GM12878 (cell line): ENCODE measurements around the gene MGA. TPM values are rescaled to one million over a fixed set of nuclear protein-coding genes. Genes with fewer than 3 reads are reported as not detected.
A peak's percentile ranks its signal among the peaks of the same experiment; 100 is the strongest.

Experiments
- ATAC-seq: fragments of 200-7000 bp; cut with Tn5 transposase; 3 replicates; pipeline ENCODE4 v1.9.1; 2020; ENCODE audit warnings: mild to moderate bottlenecking, moderate library complexity
- BruUV-seq: library from RNA; stranded (reverse); fragments of 400-500 nt; replicated peaks from 2 replicates; lab custom pipeline; 2021; lab: Mats Ljungman, UMichigan
- CTCF ChIA-PET: fragments of 300-600 bp; sonication (Branson Sonifier 250); formaldehyde crosslinking; extraction: SDS; loops from one replicate; lab custom pipeline; 2021; ENCODE audit warnings: inconsistent platforms; lab: Yijun Ruan, JAX
- POLR2A ChIA-PET: fragments of 350-600 bp; formaldehyde crosslinking; extraction: SDS; loops from one replicate; lab custom pipeline; 2021; ENCODE audit warnings: inconsistent platforms; lab: Charles Lee
- RAD21 ChIA-PET: fragments of 300-600 bp; sonication (Branson Sonifier 250); formaldehyde crosslinking; loops from one replicate; lab custom pipeline; 2023; ENCODE audit warnings: antibody characterized with exemption; ENCODE audit not compliant: unreplicated experiment; lab: Charles Lee
- SMC1A ChIA-PET: fragments of 300-600 bp; sonication (Branson Sonifier 250); formaldehyde crosslinking; loops from one replicate; lab custom pipeline; 2023; ENCODE audit not compliant: unreplicated experiment, uncharacterized antibody; lab: Charles Lee
- DNase-seq: peaks from one replicate; pipeline ENCODE4 v3.0.0-alpha.2; 2011; ENCODE audit warnings: low read depth, low spot score
- FAIRE-seq: peaks from 3 replicates; lab custom pipeline; 2011; peaks lifted over from hg19 to GRCh38; lab: Jason Lieb, UNC
- H2AFZ ChIP-seq: 2 replicates; pipeline ENCODE4 v1.6.0; 2011; ENCODE audit warnings: low read depth, low read length, control low read depth; ENCODE audit not compliant: control insufficient read depth
- H3K27ac ChIP-seq: 2 replicates; pipeline ENCODE4 v1.5.1; 2011; ENCODE audit warnings: control low read depth; ENCODE audit not compliant: control insufficient read depth, insufficient read depth
- H3K27me3 ChIP-seq, 2 experiments: replicated peaks in 1 of 2; 2 replicates each; pipeline versions ENCODE4 v1.6.0 to v1.6.1; 2011; ENCODE audit warnings: low read length in 1 of 2; ENCODE audit not compliant: control insufficient read depth in 2 of 2, insufficient read depth in 2 of 2
- H3K36me3 ChIP-seq, 2 experiments: 2 replicates each; pipeline ENCODE4 v1.5.1; 2011; ENCODE audit warnings: low read length in 1 of 2; ENCODE audit not compliant: control insufficient read depth in 2 of 2, insufficient read depth in 2 of 2
- H3K4me1 ChIP-seq: 2 replicates; pipeline ENCODE4 v1.6.1; 2011; ENCODE audit warnings: mild to moderate bottlenecking, low read length, moderate library complexity, mixed read lengths; ENCODE audit not compliant: control insufficient read depth, insufficient read depth
- H3K4me2 ChIP-seq: 2 replicates; pipeline ENCODE4 v1.6.0; 2011; ENCODE audit warnings: control low read depth; ENCODE audit not compliant: control insufficient read depth, insufficient read depth
- H3K4me3 ChIP-seq: fragments of 200-600 bp; sonication (generic); 2 replicates; pipeline ENCODE4 v1.5.1; 2016
- H3K79me2 ChIP-seq: 2 replicates; pipeline ENCODE4 v1.6.0; 2011; ENCODE audit warnings: low read length; ENCODE audit not compliant: control insufficient read depth, insufficient read depth
- H3K9ac ChIP-seq: 2 replicates; pipeline ENCODE4 v1.8.0; 2011; ENCODE audit warnings: low read length, control low read depth, mixed read lengths; ENCODE audit not compliant: control insufficient read depth, insufficient read depth
- H3K9me3 ChIP-seq: replicated peaks from 3 replicates; pipeline ENCODE4 v1.5.1; 2011; ENCODE audit warnings: mild to moderate bottlenecking, low read length; ENCODE audit not compliant: control insufficient read depth, insufficient read depth
- H4K20me1 ChIP-seq: 2 replicates; pipeline ENCODE4 v1.6.0; 2011; ENCODE audit not compliant: control insufficient read depth, insufficient read depth
- BCL11A ChIP-seq: IDR thresholded peaks from 2 replicates; pipeline ENCODE4 v1.6.1; 2011; ENCODE audit warnings: low read depth, low read length
- CBX3 ChIP-seq: fragments of 200-600 bp; sonication (generic); IDR thresholded peaks from 2 replicates; pipeline ENCODE4 v1.6.1; 2016; ENCODE audit warnings: low read depth, borderline replicate concordance
- EP300 ChIP-seq, 2 experiments: fragments of 150-350 bp in 1 of 2; IDR thresholded peaks; 2 replicates each; pipeline ENCODE4 v1.6.1; 2011 to 2012; ENCODE audit warnings: low read depth in 2 of 2, low read length in 2 of 2, borderline replicate concordance in 1 of 2, improper control_type of control experiment in 1 of 2, inconsistent platforms in 1 of 2; ENCODE audit not compliant: control insufficient read depth in 1 of 2
- ESRRA ChIP-seq: IDR thresholded peaks from 2 replicates; pipeline ENCODE4 v1.6.1; 2012; ENCODE audit warnings: mild to moderate bottlenecking, low read length, improper control_type of control experiment
- GABPA ChIP-seq: IDR thresholded peaks from 2 replicates; pipeline ENCODE4 v1.6.1; 2014; ENCODE audit warnings: antibody characterized with exemption, low read depth, mild to moderate bottlenecking, inconsistent platforms
- GATAD2B ChIP-seq: fragments of 450-650 bp; conservative IDR thresholded peaks from 2 replicates; pipeline ENCODE4 v1.6.1; 2017; ENCODE audit warnings: low read depth, mild to moderate bottlenecking, moderate library complexity
- JUNB ChIP-seq: IDR thresholded peaks from 2 replicates; pipeline ENCODE4 v1.6.1; 2016; ENCODE audit warnings: antibody characterized with exemption, mild to moderate bottlenecking
- LARP7 ChIP-seq: fragments of 450-650 bp; IDR thresholded peaks from 2 replicates; pipeline ENCODE4 v1.6.1; 2017; ENCODE audit warnings: mild to moderate bottlenecking
- MYB ChIP-seq: fragments of 150-350 bp; IDR thresholded peaks from 2 replicates; pipeline ENCODE4 v1.6.1; 2014; ENCODE audit warnings: mild to moderate bottlenecking, low read depth, low read length, borderline replicate concordance
- NFYA ChIP-seq: IDR thresholded peaks from 2 replicates; pipeline ENCODE4 v1.6.1; 2011; ENCODE audit warnings: low read depth, mild to moderate bottlenecking, low read length, improper control_type of control experiment, borderline replicate concordance
- PML ChIP-seq: IDR thresholded peaks from 2 replicates; pipeline ENCODE4 v1.6.1; 2012; ENCODE audit warnings: low read length, inconsistent platforms
- POLR2A ChIP-seq: IDR thresholded peaks from 2 replicates; pipeline ENCODE4 v1.6.1; 2011; ENCODE audit warnings: low read depth, mild to moderate bottlenecking, low read length
- SMAD1 ChIP-seq: fragments of 450-650 bp; IDR thresholded peaks from 2 replicates; pipeline ENCODE4 v1.6.1; 2018; ENCODE audit warnings: mild to moderate bottlenecking, low read depth; ENCODE audit not compliant: partially characterized antibody
- TCF12 ChIP-seq: IDR thresholded peaks from 2 replicates; pipeline ENCODE4 v1.6.1; 2011; ENCODE audit warnings: low read depth, mild to moderate bottlenecking, low read length
- WRNIP1 ChIP-seq: IDR thresholded peaks from 2 replicates; pipeline ENCODE4 v1.6.1; 2011; ENCODE audit warnings: low read depth, low read length, improper control_type of control experiment, borderline replicate concordance
- YY1 ChIP-seq: IDR thresholded peaks from 2 replicates; pipeline ENCODE4 v1.6.1; 2011; ENCODE audit warnings: low read depth, mild to moderate bottlenecking, low read length
- ZNF274 ChIP-seq: IDR thresholded peaks from one replicate; pipeline ENCODE4 v1.8.0; 2011; ENCODE audit not compliant: insufficient read length, insufficient read depth
- WGBS: methylation state at CpG from one replicate; pipeline ENCODE4 v1.1.6; 2016; ENCODE audit warnings: low lambda C conversion rate; ENCODE audit not compliant: insufficient replicate concordance, insufficient coverage; ENCODE audit errors: missing lambda C conversion rate; 5-methylcytosine and 5-hydroxymethylcytosine counted together
- in situ Hi-C: fragments of 300-500 bp; cut with MboI; formaldehyde crosslinking; loops from 9 replicates; pipeline ENCODE4 v1.14.3; 2018; ENCODE audit warnings: mixed read lengths
- intact Hi-C: fragments of 100-400 bp; cut with micrococcal nuclease; formaldehyde crosslinking; loops from one replicate; pipeline ENCODE4 v1.14.2; 2022; ENCODE audit not compliant: unreplicated experiment
- polyA plus RNA-seq, 11 experiments: library from polyadenylated mRNA; depleted of rRNA in 4 of 11; unstranded in 6 of 11; stranded (reverse) in 5 of 11; fragments of >200 nt; fragmentation: Nextera tagmentation in 4 of 11; fragmentation: Illumina TruSeq in 1 of 11; extraction: Ambion mirVana in 4 of 11; extraction: Trizol in 1 of 11; gene quantifications; 1 replicate in 1 of 11; 2 replicates in 10 of 11; pipeline versions ENCODE4 v1.2.1 to v1.2.3, GENCODE V29; 2011 to 2016; ENCODE audit warnings: inconsistent platforms in 2 of 11, missing spikeins in 2 of 11, low read depth in 1 of 11
- total RNA-seq, 4 experiments: library from RNA; depleted of rRNA in 3 of 4; stranded (reverse); fragments of >200 nt in 3 of 4; fragmentation: Illumina TruSeq in 1 of 4; extraction: Trizol in 1 of 4; gene quantifications; 2 replicates each; pipeline versions ENCODE4 v1.2.1 to v1.2.3, GENCODE V29; 2013 to 2021
- TF ChIP-seq, protein P1 (sequence below): fragments of 450-650 bp; IDR thresholded peaks from 2 replicates; pipeline ENCODE4 v1.6.1; 2017; ENCODE audit warnings: low read depth, mild to moderate bottlenecking, moderate library complexity
- TF ChIP-seq, protein P2 (sequence below): IDR thresholded peaks from 2 replicates; pipeline ENCODE4 v1.6.1; 2011; ENCODE audit warnings: mild to moderate bottlenecking, low read depth, low read length, moderate library complexity; ENCODE audit not compliant: insufficient replicate concordance
- TF ChIP-seq, protein P3 (sequence below): fragments of 150-350 bp; IDR thresholded peaks from 2 replicates; pipeline ENCODE4 v1.6.1; 2016; ENCODE audit warnings: low read depth, low read length

Gene MGA
- total and polyA plus RNA-seq, 10 of the 15 experiments (the other 5 are each of a cell fraction or from before 2014, with no cell fraction given): 2.6 to 29.6 (median 17.0) TPM

- FAIRE-seq (peak; percentile 70), DNase-seq (no peak), ATAC-seq (no peak)
- no peaks in the 10 kb centered on the region for H4K20me1 ChIP-seq
- CTCF ChIA-PET: interaction anchor here (0.9 kb wide), 2 partner anchors 9 to 184 kb away, joined by 3 read pairs; no protein-coding TSS in a partner anchor
- no peaks in the 10 kb centered on the region for H3K79me2 ChIP-seq
- no peak overlapping the region for H3K27ac ChIP-seq
- TF ChIP-seq, protein P1, sequence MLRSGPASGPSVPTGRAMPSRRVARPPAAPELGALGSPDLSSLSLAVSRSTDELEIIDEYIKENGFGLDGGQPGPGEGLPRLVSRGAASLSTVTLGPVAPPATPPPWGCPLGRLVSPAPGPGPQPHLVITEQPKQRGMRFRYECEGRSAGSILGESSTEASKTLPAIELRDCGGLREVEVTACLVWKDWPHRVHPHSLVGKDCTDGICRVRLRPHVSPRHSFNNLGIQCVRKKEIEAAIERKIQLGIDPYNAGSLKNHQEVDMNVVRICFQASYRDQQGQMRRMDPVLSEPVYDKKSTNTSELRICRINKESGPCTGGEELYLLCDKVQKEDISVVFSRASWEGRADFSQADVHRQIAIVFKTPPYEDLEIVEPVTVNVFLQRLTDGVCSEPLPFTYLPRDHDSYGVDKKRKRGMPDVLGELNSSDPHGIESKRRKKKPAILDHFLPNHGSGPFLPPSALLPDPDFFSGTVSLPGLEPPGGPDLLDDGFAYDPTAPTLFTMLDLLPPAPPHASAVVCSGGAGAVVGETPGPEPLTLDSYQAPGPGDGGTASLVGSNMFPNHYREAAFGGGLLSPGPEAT: no peak
- no peak for TF ChIP-seq JUNB
- TF ChIP-seq NFYA: no peak
- no peak for TF ChIP-seq EP300 (IDR thresholded peaks at IDR 0.05; ENCODE audit: borderline replicate concordance in 1 of 2, control insufficient read depth in 1 of 2, low read depth in 2 of 2, low read length in 2 of 2)
- TF ChIP-seq ZNF274: no peak
- no peak for TF ChIP-seq LARP7
- TF ChIP-seq, protein P2, sequence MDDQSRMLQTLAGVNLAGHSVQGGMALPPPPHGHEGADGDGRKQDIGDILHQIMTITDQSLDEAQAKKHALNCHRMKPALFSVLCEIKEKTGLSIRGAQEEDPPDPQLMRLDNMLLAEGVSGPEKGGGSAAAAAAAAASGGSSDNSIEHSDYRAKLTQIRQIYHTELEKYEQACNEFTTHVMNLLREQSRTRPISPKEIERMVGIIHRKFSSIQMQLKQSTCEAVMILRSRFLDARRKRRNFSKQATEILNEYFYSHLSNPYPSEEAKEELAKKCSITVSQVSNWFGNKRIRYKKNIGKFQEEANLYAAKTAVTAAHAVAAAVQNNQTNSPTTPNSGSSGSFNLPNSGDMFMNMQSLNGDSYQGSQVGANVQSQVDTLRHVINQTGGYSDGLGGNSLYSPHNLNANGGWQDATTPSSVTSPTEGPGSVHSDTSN: no peak
- TF ChIP-seq ESRRA: no peak
- TF ChIP-seq, protein P3, sequence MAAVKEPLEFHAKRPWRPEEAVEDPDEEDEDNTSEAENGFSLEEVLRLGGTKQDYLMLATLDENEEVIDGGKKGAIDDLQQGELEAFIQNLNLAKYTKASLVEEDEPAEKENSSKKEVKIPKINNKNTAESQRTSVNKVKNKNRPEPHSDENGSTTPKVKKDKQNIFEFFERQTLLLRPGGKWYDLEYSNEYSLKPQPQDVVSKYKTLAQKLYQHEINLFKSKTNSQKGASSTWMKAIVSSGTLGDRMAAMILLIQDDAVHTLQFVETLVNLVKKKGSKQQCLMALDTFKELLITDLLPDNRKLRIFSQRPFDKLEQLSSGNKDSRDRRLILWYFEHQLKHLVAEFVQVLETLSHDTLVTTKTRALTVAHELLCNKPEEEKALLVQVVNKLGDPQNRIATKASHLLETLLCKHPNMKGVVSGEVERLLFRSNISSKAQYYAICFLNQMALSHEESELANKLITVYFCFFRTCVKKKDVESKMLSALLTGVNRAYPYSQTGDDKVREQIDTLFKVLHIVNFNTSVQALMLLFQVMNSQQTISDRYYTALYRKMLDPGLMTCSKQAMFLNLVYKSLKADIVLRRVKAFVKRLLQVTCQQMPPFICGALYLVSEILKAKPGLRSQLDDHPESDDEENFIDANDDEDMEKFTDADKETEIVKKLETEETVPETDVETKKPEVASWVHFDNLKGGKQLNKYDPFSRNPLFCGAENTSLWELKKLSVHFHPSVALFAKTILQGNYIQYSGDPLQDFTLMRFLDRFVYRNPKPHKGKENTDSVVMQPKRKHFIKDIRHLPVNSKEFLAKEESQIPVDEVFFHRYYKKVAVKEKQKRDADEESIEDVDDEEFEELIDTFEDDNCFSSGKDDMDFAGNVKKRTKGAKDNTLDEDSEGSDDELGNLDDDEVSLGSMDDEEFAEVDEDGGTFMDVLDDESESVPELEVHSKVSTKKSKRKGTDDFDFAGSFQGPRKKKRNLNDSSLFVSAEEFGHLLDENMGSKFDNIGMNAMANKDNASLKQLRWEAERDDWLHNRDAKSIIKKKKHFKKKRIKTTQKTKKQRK: no peak
- TF ChIP-seq GABPA: no peak
- no peak for TF ChIP-seq BCL11A
- TF ChIP-seq PML: no peak
- TF ChIP-seq POLR2A: no peak
- no peak for TF ChIP-seq TCF12
- TF ChIP-seq MYB: no peak
- no peak for TF ChIP-seq GATAD2B
- no peak for TF ChIP-seq SMAD1
- TF ChIP-seq CBX3: no peak
- no peak for TF ChIP-seq WRNIP1
- no peak for TF ChIP-seq YY1
- TF ChIP-seq, all 136 proteins: peak for 0
- no peak overlapping the region for H3K4me3 ChIP-seq
- no peak overlapping the region for H3K4me2 ChIP-seq
- ChIA-PET POLR2A (no interaction called here), SMC1A (interaction anchor here (0.6 to 2.2 kb wide), 3 partner anchors 132 to 184 kb away, joined by 3 to 4 read pairs (median 3); no protein-coding TSS in a partner anchor), RAD21 (no interaction called here)
- H3K4me1 ChIP-seq: no peaks in the 10 kb centered on the region
- 82% methylated on average over 1 of the region's 1 CpG for WGBS
- intact Hi-C loops: no loop called here
- H3K9me3 ChIP-seq: no peaks in the 10 kb centered on the region
- no peaks in the 10 kb centered on the region for H3K36me3 ChIP-seq
- in situ Hi-C loops: no loop called here
- no peak overlapping the region for H3K9ac ChIP-seq
- H2AFZ ChIP-seq: no peak overlapping the region
- BruUV-seq: no TSS peak
- H3K27me3 ChIP-seq: no peaks in the 10 kb centered on the region
Observed at GRCh38 chr15:41627203-41627602, 33.0 kb upstream of the MGA start.
